Nasal cavity respiratory epithelium epithelial cell of viscerocranial mucosa (primary cell): ENCODE results near the gene DCAF8L2. TPM values are rescaled to one million over a fixed set of nuclear protein-coding genes. Genes with fewer than 3 reads are reported as not detected.

Source experiments
- total RNA-seq: library from RNA; depleted of rRNA; stranded (reverse); fragments of >200 nt; gene quantifications from 2 replicates; pipeline ENCODE4 v1.2.3, GENCODE V29; 2014

DCAF8L2 gene
- total RNA-seq, result not detected in 2 replicates

GRCh38 chrX:27590044-27590443 is at the start of gene DCAF8L2:
Gene DCAF8L2, plus strand, starts transcription at chrX:27590344. Its CDS starts 156,552 bp downstream, at chrX:27746896.

Other genes with a start within 250 kb of the DCAF8L2 start
- not detected in 2 replicates for gene PPP4R3C, start 127.0 kb upstream of the DCAF8L2 start, total RNA-seq
- gene MAGEB10, start 217.6 kb downstream of the DCAF8L2 start, total RNA-seq, result not detected in 2 replicates